ENCODE data around the gene XPNPEP3. TPM values are rescaled to one million over a fixed set of nuclear protein-coding genes. Genes with fewer than 3 reads are reported as not detected.
"Not testable (repeated sequence)": the region's sequence is repeated elsewhere in the genome, so short reads cannot be mapped to it uniquely, and the experiment has no call there.

Gene XPNPEP3
- polyA plus RNA-seq, 3 donors from 2014 or later = 5.9 to 11.4 (median 9.9) TPM

DNA sequence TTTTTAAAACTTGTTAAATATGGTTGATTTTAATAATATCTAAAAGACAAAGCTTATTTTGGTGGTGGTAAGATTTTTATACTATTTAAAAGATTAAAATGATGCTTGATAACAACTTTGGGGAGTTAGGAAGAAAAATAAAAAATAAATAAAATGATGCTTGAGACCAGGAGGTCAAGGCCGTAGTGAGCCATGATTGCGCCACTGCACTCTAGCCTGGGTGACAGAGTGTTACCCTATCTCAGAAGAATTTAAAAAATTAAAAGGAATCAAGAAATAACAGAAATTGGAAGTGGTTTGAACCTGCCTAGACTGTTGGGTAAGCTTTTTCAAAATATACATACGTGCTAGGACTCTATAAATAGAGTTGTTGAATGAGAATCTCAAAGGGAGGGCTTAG lies 17.1 kb downstream of the XPNPEP3 start:
- H3K4me1 Mint-ChIP-seq = no peaks in the 10 kb centered on the region

DNA sequence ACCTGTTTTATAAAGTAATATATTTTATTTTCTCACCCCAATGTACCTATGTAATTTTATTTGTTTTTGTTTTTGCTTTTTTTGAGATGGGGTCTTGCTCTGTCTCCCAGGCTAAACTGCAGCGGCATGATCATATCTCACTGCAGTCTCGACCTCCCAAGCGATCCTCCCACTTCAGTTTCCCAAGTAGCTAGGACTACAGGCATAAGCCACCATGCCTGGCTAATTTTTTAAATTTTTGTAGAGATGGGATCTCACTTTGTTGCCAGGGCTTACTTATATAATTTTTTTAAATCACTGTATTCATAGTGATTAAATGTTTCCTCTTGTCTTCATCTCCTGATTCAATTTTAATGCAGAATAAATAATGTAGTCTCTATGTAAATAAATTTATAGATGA lies 18.2 kb downstream of the XPNPEP3 start:
- H3K27me3 Mint-ChIP-seq (ENCODE audit: low read depth in 3 of 3) = no peaks in the 10 kb centered on the region

More for the DNA sequence above, 17.1 kb downstream of the XPNPEP3 start:
- Mint-ChIP-seq H3K36me3 (peaks cover 4 to 8% (median 4%) of the 10 kb centered on the region in 3 donors), H3K9me3 (no peaks in the 10 kb centered on the region), H3K27ac (no peak overlapping the region), H3K27me3 (ENCODE audit: low read depth in 3 of 3) (no peaks in the 10 kb centered on the region), H3K4me3 (no peak overlapping the region)
- DNase-seq = no peak

DNA sequence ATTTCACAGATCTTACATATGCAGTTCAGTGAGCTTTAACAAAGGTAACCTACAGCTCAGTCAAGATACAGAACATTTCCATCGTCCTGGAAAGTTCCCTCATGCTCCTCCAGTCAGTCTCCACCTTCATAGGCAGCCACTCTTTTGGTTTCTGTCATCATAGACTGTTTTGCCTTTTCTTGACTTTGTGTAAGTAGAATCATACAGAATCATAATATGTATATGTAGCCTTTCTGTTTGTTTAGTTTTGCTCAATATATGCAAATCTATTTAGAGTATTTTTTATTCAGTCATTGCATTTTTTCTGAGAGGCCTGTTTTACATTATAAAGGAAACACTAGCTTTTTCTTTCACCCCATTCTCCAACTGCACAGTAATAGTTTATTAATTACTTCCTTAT lies 20.0 kb downstream of the XPNPEP3 start:
- Mint-ChIP-seq H3K27me3 (ENCODE audit: low read depth in 3 of 3) (no peaks in the 10 kb centered on the region), H3K4me1 (no peaks in the 10 kb centered on the region), H3K27ac (no peak overlapping the region), H3K9me3 (no peaks in the 10 kb centered on the region), H3K4me3 (no peak overlapping the region), H3K36me3 (peaks cover 4 to 9% (median 7%) of the 10 kb centered on the region in 3 donors)
- DNase-seq = no peak

More for the DNA sequence above, 18.2 kb downstream of the XPNPEP3 start:
- Mint-ChIP-seq H3K4me1 (no peaks in the 10 kb centered on the region), H3K9me3 (no peaks in the 10 kb centered on the region), H3K4me3 (no peak overlapping the region), H3K36me3 (peaks cover 4 to 8% (median 4%) of the 10 kb centered on the region in 3 donors), H3K27ac (no peak overlapping the region)
- no peak for DNase-seq

DNA sequence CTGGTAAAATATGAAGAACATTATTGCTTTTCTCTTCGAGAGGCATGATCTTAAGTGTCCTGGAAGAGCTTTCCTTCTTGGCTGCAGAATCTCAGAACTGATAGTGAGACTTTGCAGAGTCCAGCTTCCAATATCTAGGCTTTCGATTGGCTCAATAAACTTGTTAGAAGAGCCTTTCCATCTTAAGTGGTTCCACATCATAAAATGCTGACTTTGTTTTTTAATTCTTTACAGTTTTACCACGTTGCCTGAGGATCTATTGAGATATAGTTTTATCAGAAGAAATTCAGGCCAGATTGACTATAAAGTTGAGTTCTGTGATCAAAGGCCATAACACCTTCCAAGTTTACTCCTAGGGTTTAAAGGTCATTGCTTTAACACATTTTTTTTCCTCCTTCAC lies 20.5 kb downstream of the XPNPEP3 start:
- H3K4me3 Mint-ChIP-seq = no peak overlapping the region
- no peaks in the 10 kb centered on the region for H3K4me1 Mint-ChIP-seq
- DNase-seq = no peak
- no peaks in the 10 kb centered on the region for H3K27me3 Mint-ChIP-seq (ENCODE audit: low read depth in 3 of 3)
- no peak overlapping the region for H3K27ac Mint-ChIP-seq
- H3K36me3 Mint-ChIP-seq = peaks cover 5 to 11% (median 5%) of the 10 kb centered on the region in 3 donors
- no peaks in the 10 kb centered on the region for H3K9me3 Mint-ChIP-seq

DNA sequence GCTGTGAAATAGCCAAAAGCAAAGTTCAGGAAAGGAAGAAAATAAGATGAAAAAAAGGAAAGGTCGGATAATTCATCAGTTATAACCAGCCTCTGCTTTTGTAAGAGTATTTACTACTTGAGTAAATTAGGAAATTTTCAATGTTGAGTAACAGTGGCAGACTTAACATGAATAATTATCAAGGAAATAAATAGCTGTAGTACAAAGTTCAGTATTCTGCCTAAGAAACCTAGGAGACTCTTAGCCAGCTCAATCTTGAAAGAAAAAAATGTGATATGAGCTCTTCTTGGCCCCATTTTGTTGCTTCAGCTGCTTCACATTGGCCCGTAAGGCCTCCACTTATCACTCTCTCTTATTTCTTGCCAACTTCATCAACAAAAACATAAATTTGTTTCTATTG lies 22.0 kb downstream of the XPNPEP3 start:
- peaks cover 5 to 11% (median 5%) of the 10 kb centered on the region in 3 donors for H3K36me3 Mint-ChIP-seq
- no peak overlapping the region for H3K4me3 Mint-ChIP-seq
- no peaks in the 10 kb centered on the region for H3K9me3 Mint-ChIP-seq
- no peak for DNase-seq
- H3K4me1 Mint-ChIP-seq = no peaks in the 10 kb centered on the region
- H3K27ac Mint-ChIP-seq = no peak overlapping the region
- H3K27me3 Mint-ChIP-seq (ENCODE audit: low read depth in 3 of 3) = no peaks in the 10 kb centered on the region

DNA sequence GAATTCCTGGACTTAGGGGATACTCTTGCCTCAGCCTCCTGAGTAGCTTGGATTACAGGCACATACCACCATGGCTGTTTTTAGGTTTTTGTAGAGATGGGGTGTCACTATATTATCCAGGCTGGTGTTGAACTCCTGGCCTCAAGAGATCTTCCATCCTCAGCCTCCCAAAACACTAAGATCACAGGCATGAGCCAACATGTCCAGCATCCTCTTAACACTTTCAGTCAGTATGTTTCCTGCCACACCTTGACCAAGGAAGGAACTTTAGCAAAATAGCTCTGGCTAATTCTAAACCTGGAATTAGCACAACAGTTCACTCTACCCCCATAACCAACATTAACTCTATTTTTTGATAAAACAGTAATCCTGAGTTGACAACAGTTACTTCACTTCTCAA lies 32.2 kb downstream of the XPNPEP3 start:
- peak overlapping the region in 1 of 6 donors; percentile 13 for H3K27ac Mint-ChIP-seq
- peaks cover 10 to 27% (median 17%) of the 10 kb centered on the region in 3 donors for H3K36me3 Mint-ChIP-seq

DNA sequence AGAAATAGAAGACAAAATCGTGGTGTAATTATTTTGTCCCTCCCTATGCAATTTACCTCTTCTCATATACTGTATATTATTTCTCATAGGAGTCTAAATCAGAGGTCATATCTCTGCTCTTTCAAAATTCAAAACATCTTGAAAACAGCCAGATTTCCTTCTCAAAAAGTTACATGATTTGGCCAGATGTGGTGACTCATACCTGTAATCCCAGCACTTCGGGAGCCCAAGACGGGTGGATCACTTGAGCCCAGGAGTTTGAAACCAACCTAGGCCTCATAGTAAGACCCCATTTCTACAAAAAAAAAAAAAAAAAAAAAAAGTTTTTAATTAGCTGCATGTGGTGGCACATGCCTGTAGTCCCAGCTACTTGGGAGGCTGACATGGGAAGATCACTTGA lies 33.9 kb downstream of the XPNPEP3 start:
- H3K4me1 Mint-ChIP-seq = no peaks in the 10 kb centered on the region
- H3K27ac Mint-ChIP-seq = no peak overlapping the region
- no peak overlapping the region for H3K4me3 Mint-ChIP-seq
- peaks cover 10 to 26% (median 17%) of the 10 kb centered on the region in 3 donors for H3K36me3 Mint-ChIP-seq
- no peaks in the 10 kb centered on the region for H3K27me3 Mint-ChIP-seq (ENCODE audit: low read depth in 3 of 3)
- no peak for DNase-seq
- no peaks in the 10 kb centered on the region for H3K9me3 Mint-ChIP-seq

More for the DNA sequence above, 32.2 kb downstream of the XPNPEP3 start:
- DNase-seq = no peak
- no peak overlapping the region for H3K4me3 Mint-ChIP-seq
- no peaks in the 10 kb centered on the region for H3K9me3 Mint-ChIP-seq
- no peaks in the 10 kb centered on the region for H3K27me3 Mint-ChIP-seq (ENCODE audit: low read depth in 3 of 3)
- H3K4me1 Mint-ChIP-seq = no peaks in the 10 kb centered on the region

DNA sequence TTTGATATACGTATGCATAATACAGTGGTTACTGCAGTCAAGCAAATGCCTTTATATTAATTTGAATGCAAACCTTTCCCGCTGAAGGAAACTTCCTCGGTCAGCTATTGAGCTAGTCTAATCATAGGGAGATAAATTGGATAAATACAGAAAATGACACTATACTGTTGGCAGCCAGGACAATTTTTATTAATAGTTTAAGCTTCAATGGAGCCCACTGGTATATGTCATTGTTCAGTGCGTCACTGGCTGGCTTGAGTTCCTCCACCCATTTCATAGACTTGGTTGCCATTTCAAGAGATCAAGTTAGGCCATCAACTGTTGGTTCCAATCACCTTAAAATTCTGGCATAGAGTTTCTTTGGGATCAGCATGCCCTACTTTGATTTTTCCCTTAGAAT lies 37.5 kb downstream of the XPNPEP3 start:
- H3K4me1 Mint-ChIP-seq = peaks cover 0 to 7% of the 10 kb centered on the region in 2 donors
- H3K36me3 Mint-ChIP-seq = peaks cover 0 to 4% (median 3%) of the 10 kb centered on the region in 3 donors
- no peak for DNase-seq
- no peak overlapping the region for H3K27ac Mint-ChIP-seq
- H3K9me3 Mint-ChIP-seq = no peaks in the 10 kb centered on the region
- H3K27me3 Mint-ChIP-seq (ENCODE audit: low read depth in 3 of 3) = no peaks in the 10 kb centered on the region
- no peak overlapping the region for H3K4me3 Mint-ChIP-seq

DNA sequence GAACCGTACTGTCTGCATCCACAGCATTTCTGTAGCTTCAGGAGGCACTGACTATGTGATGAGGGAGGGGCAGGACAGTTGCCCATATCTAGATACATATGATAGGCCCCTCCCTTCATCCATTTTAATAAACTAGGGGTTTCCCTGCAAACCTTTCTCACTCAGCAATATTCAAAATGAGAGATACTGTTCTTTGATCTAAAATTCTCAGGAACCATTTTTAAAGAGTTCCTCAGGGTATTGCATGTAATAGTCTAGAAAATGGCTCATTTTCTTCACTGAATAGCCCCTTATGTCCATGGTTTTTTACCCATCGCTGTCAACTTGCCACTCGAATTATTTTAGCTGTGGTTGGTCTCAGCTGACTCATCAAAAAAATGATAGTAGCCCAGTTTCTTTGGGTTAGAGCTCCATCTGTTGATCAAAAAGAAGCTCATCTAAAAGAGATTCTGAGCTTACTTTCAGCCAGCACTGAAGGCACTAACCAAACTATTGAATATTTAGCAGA lies 42.0 kb downstream of the XPNPEP3 start:
- no peak overlapping the region for H3K4me3 Mint-ChIP-seq

DNA sequence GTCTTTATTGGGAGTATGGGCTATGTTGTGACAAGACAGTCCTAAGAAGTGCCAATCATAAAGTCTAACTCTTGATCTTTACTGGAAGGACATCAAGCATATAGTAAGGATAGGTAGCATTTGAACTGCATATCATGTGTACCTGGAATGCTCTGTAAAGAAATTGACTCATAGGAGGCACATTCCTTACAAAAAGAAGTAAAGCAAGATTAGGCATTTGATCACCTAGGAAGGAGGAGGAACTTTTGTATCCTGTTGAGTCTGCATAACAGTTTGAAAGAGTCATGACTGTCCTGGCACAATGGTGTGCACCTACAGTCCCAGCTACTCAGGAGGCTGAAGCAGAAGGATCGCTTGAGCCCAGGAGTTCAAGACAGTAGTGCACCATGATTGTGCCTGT lies 47.2 kb downstream of the XPNPEP3 start:
- no peak overlapping the region for H3K4me3 Mint-ChIP-seq
- H3K27ac Mint-ChIP-seq = no peak overlapping the region

More for the DNA sequence above, 42.0 kb downstream of the XPNPEP3 start:
- H3K27ac Mint-ChIP-seq = no peak overlapping the region
- peaks cover 0 to 8% of the 10 kb centered on the region in 2 donors for H3K4me1 Mint-ChIP-seq
- H3K27me3 Mint-ChIP-seq (ENCODE audit: low read depth in 3 of 3) = no peaks in the 10 kb centered on the region
- peaks cover 0 to 7% (median 4%) of the 10 kb centered on the region in 3 donors for H3K36me3 Mint-ChIP-seq
- H3K9me3 Mint-ChIP-seq = no peaks in the 10 kb centered on the region
- peak; percentile 9 to 41 (median 17) for DNase-seq

DNA sequence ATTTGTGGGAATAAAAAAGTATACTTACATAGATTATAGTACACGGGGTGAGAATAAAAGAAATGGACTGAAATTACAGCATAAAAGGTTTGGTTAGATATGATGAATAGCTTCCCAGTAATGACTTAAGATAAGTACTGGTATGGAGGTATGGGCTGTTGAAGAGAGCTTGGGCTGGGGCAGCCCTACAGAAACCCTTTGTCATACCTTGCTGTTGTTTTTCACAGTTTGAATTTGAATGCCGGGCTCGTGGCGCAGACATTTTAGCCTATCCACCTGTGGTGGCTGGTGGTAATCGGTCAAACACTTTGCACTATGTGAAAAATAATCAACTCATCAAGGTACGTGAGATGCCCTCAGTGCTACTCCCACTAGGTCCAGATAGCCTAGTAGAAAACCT lies 51.9 kb downstream of the XPNPEP3 start:
- no peak for DNase-seq
- H3K9me3 Mint-ChIP-seq = no peaks in the 10 kb centered on the region
- H3K27me3 Mint-ChIP-seq (ENCODE audit: low read depth in 3 of 3) = no peaks in the 10 kb centered on the region
- no peaks in the 10 kb centered on the region for H3K4me1 Mint-ChIP-seq
- H3K36me3 Mint-ChIP-seq = peaks cover 0 to 30% (median 30%) of the 10 kb centered on the region in 3 donors
- H3K27ac Mint-ChIP-seq = no peak overlapping the region
- no peak overlapping the region for H3K4me3 Mint-ChIP-seq

More for the DNA sequence above, 47.2 kb downstream of the XPNPEP3 start:
- H3K9me3 Mint-ChIP-seq = no peaks in the 10 kb centered on the region
- DNase-seq = no peak
- no peaks in the 10 kb centered on the region for H3K27me3 Mint-ChIP-seq (ENCODE audit: low read depth in 3 of 3)
- peaks cover 0 to 23% (median 9%) of the 10 kb centered on the region in 3 donors for H3K36me3 Mint-ChIP-seq
- H3K4me1 Mint-ChIP-seq = peaks cover 0 to 4% of the 10 kb centered on the region in 2 donors

DNA sequence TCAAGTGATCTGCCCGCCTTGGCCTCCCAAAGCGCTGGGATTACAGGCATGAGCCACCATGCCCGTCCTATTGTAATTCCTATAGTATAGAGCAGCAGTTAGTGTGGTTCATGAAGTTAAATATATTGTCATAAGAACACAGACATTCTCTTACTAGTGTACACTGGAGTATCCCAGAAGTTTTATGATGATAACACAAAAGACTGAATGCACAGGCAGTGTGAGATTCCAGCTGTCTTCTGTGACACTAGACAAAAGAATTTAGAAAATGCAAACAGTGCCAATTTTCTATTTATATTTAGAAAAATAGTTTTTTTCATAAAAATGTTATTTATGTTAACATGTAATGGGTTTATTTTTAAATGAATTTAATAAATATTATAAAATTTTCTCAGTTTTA lies 54.8 kb downstream of the XPNPEP3 start:
- Mint-ChIP-seq H3K4me1 (no peaks in the 10 kb centered on the region), H3K9me3 (no peaks in the 10 kb centered on the region), H3K36me3 (peaks cover 0 to 32% (median 31%) of the 10 kb centered on the region in 3 donors), H3K27ac (no peak overlapping the region), H3K27me3 (ENCODE audit: low read depth in 3 of 3) (no peaks in the 10 kb centered on the region), H3K4me3 (no peak overlapping the region)
- DNase-seq = no peak

DNA sequence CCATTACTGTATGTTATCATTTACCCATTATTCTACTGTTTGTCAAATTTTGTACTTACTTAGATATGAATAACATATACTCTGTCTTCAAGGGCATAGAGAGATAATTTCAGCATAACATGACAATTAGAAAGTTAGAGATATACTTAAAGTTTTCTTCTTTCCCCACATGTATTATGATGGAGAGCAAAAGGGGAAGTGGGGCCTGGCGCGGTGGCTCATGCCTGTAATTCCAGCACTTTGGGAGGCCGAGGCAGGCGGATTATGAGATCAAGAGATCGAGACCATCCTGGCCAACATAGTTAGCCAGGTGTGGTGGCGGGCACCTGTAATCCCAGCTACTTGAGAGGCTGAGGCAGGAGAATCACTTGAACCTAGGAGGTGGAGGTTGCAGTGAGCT lies 56.0 kb downstream of the XPNPEP3 start:
- not testable (repeated sequence) for H3K27me3 Mint-ChIP-seq (ENCODE audit: low read depth in 3 of 3); H3K4me1 Mint-ChIP-seq; DNase-seq; H3K27ac Mint-ChIP-seq; H3K4me3 Mint-ChIP-seq; H3K9me3 Mint-ChIP-seq
- H3K36me3 Mint-ChIP-seq = peaks cover 0 to 31% (median 25%) of the 10 kb centered on the region in 3 donors

DNA sequence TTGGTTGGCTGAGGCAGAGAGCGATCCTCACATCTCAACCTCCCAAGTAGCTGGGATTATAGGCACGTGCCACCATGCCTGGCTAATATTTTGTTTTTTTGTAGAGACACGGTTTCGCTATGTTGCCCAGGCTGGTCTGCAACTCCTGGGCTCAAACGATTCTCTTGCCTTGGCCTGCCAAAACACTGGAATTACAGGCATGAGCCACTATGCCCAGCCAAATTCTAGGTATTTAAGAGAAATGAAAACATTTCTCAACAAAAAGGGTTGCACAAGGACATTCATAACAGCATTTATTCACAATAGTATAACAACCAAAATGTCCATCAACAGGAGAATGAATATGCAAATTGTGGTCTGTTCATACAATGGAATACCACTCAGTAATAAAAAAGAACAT lies 62.5 kb downstream of the XPNPEP3 start:
- no peaks in the 10 kb centered on the region for H3K27me3 Mint-ChIP-seq (ENCODE audit: low read depth in 3 of 3)
- no peak for DNase-seq
- H3K9me3 Mint-ChIP-seq = no peaks in the 10 kb centered on the region
- H3K36me3 Mint-ChIP-seq = peaks cover 10 to 18% (median 13%) of the 10 kb centered on the region in 3 donors
- no peak overlapping the region for H3K27ac Mint-ChIP-seq
- H3K4me1 Mint-ChIP-seq = peaks cover 4 to 7% of the 10 kb centered on the region in 2 donors
- no peak overlapping the region for H3K4me3 Mint-ChIP-seq

DNA sequence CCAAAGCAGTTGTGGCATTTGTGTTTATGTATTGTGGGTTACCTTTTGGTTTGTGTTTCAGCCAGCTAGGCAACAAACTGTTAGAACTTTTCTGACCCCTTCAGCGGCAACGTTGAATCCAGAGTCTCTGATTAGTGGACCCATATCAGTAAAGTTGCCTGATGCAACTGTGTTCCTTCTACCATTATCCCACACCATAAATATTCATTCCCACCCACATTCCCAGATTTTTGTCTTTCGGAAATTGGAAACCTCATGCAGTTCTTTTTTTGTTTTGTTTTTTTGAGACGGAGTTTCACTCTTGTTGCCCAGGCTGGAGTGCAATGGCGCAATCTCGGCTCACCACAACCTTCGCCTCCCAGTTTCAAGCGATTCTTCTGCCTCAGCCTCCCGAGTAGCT lies 63.6 kb downstream of the XPNPEP3 start:
- Mint-ChIP-seq H3K27ac (peak overlapping the region in 1 of 6 donors; percentile 36), H3K4me1 (peaks cover 4 to 7% of the 10 kb centered on the region in 2 donors), H3K9me3 (no peaks in the 10 kb centered on the region)

More for the DNA sequence above, 63.6 kb downstream of the XPNPEP3 start:
- Mint-ChIP-seq H3K36me3 (peaks cover 13 to 23% (median 14%) of the 10 kb centered on the region in 3 donors), H3K4me3 (no peak overlapping the region), H3K27me3 (ENCODE audit: low read depth in 3 of 3) (no peaks in the 10 kb centered on the region)
- no peak for DNase-seq
